K562 (cell line): Measurements from ENCODE around the gene TPGS1. TPM values are rescaled to one million over a fixed set of nuclear protein-coding genes. Genes with fewer than 3 reads are reported as not detected.

Experiments used
- ATAC-seq: fragments of 200-7000 bp; cut with Tn5 transposase; 3 replicates; pipeline ENCODE4 v1.9.1; 2020; ENCODE audit warnings: moderate library complexity
- BruUV-seq: library from RNA; stranded (reverse); fragments of 400-500 nt; replicated peaks from 2 replicates; lab custom pipeline; 2021; lab: Mats Ljungman, UMichigan
- CTCF ChIA-PET: fragments of 300-600 bp; formaldehyde crosslinking; extraction: SDS; loops from one replicate; lab custom pipeline; 2021; ENCODE audit warnings: low intra/inter-chr PET ratio; lab: Yijun Ruan, JAX
- POLR2A ChIA-PET: fragments of 300-600, 350-650 bp; sonication (Branson Sonifier 250); formaldehyde crosslinking; extraction: SDS; loops from one replicate; lab custom pipeline; 2021; ENCODE audit warnings: antibody characterized with exemption, inconsistent platforms; lab: Yijun Ruan, JAX
- DNase-seq, 4 experiments: peaks; one replicate each; pipeline versions ENCODE4 v3.0.0 to v3.0.0-alpha.2; 2011 to 2018; ENCODE audit warnings: low spot score in 3 of 4, mixed read lengths in 3 of 4; ENCODE audit errors: extremely low read depth in 1 of 4
- FAIRE-seq: peaks from 2 replicates; lab custom pipeline; 2011; peaks lifted over from hg19 to GRCh38; lab: Jason Lieb, UNC
- H2AFZ ChIP-seq: 2 replicates; pipeline ENCODE4 v1.6.0; 2011; ENCODE audit warnings: low read depth, low read length, control low read depth, inconsistent platforms
- H3K27ac ChIP-seq: fragments of 200-600 bp; 3 replicates; pipeline ENCODE4 v1.8.0; 2011; ENCODE audit warnings: low read depth, mild to moderate bottlenecking, control low read depth, inconsistent platforms, low read length, moderate library complexity, mixed read lengths; ENCODE audit errors: extremely low read depth
- H3K27me3 ChIP-seq, 2 experiments: fragments of 300-600 bp in 1 of 2; 2 replicates in 1 of 2; 3 replicates in 1 of 2; pipeline versions ENCODE4 v1.6.0 to v1.8.0; 2011; ENCODE audit warnings: inconsistent platforms in 2 of 2, low read length in 2 of 2, mild to moderate bottlenecking in 1 of 2, mixed read lengths in 1 of 2, moderate library complexity in 1 of 2; ENCODE audit not compliant: control insufficient read depth in 2 of 2, insufficient read depth in 2 of 2
- H3K36me3 ChIP-seq: fragments of 300-600 bp; 3 replicates; pipeline ENCODE4 v1.8.0; 2011; ENCODE audit warnings: mild to moderate bottlenecking, low read length, inconsistent platforms; ENCODE audit not compliant: control insufficient read depth, insufficient read depth
- H3K4me1 ChIP-seq, 2 experiments: fragments of 200-600 bp in 1 of 2; replicated peaks in 1 of 2; 2 replicates in 1 of 2; 3 replicates in 1 of 2; pipeline versions ENCODE4 v1.5.1 to v1.8.0; 2011; ENCODE audit warnings: inconsistent platforms in 2 of 2, low read length in 2 of 2, mild to moderate bottlenecking in 1 of 2, mixed read lengths in 1 of 2, moderate library complexity in 1 of 2; ENCODE audit not compliant: control insufficient read depth in 2 of 2, insufficient read depth in 2 of 2
- H3K4me2 ChIP-seq: 2 replicates; pipeline ENCODE4 v1.6.1; 2011; ENCODE audit warnings: low read length, control low read depth, inconsistent platforms, mixed read lengths; ENCODE audit not compliant: insufficient read depth
- H3K4me3 ChIP-seq: fragments of 200-600 bp; sonication (generic), shearing (Covaris generic); 2 replicates; pipeline ENCODE4 v1.5.1; 2016; ENCODE audit warnings: control low read depth, inconsistent platforms
- H3K79me2 ChIP-seq: fragments of 200-600 bp; 3 replicates; pipeline ENCODE4 v1.8.0; 2011; ENCODE audit warnings: low read length, inconsistent platforms; ENCODE audit not compliant: control insufficient read depth, insufficient read depth
- H3K9ac ChIP-seq, 2 experiments: 2 replicates each; pipeline versions ENCODE4 v1.6.0 to v1.6.1; 2011; ENCODE audit warnings: low read depth in 2 of 2, low read length in 2 of 2, control low read depth in 1 of 2, inconsistent platforms in 1 of 2, mild to moderate bottlenecking in 1 of 2, mixed read lengths in 1 of 2; ENCODE audit not compliant: insufficient read depth in 1 of 2
- H3K9me1 ChIP-seq: one replicate; pipeline ENCODE4 v1.6.0; 2011; ENCODE audit warnings: inconsistent platforms, mild to moderate bottlenecking, low read length, moderate library complexity; ENCODE audit not compliant: control insufficient read depth, insufficient read depth
- H3K9me3 ChIP-seq: replicated peaks from 2 replicates; pipeline ENCODE4 v1.5.1; 2011; ENCODE audit warnings: low read depth, low read length, inconsistent platforms; ENCODE audit not compliant: control insufficient read depth, insufficient read depth
- H4K20me1 ChIP-seq: replicated peaks from 2 replicates; pipeline ENCODE4 v1.6.1; 2011; ENCODE audit warnings: low read length, inconsistent platforms, mixed read lengths; ENCODE audit not compliant: control insufficient read depth, insufficient read depth
- CBFA2T3 ChIP-seq: fragments of 450-650 bp; IDR thresholded peaks from 2 replicates; pipeline ENCODE4 v1.6.1; 2017
- EZH2 ChIP-seq: IDR thresholded peaks from 2 replicates; pipeline ENCODE4 v1.6.1; 2012; ENCODE audit warnings: low read depth, mild to moderate bottlenecking, inconsistent platforms, low read length, borderline replicate concordance
- HDGF ChIP-seq: fragments of 450-650 bp; IDR thresholded peaks from 2 replicates; pipeline ENCODE4 v1.6.1; 2016
- HLTF ChIP-seq: fragments of 450-650 bp; IDR thresholded peaks from 2 replicates; pipeline ENCODE4 v1.6.1; 2016
- JUNB ChIP-seq: fragments of 450-650 bp; formaldehyde crosslinking; conservative IDR thresholded peaks from 2 replicates; pipeline ENCODE4 v1.4.0; 2020; ENCODE audit warnings: mild to moderate bottlenecking
- RAD51 ChIP-seq: fragments of 450-650 bp; IDR thresholded peaks from 2 replicates; pipeline ENCODE4 v1.7.1; 2016; ENCODE audit warnings: low read depth, mild to moderate bottlenecking, borderline replicate concordance
- SMARCA5 ChIP-seq: fragments of 450-650 bp; IDR thresholded peaks from 2 replicates; pipeline ENCODE4 v1.6.1; 2016
- TCF7 ChIP-seq: sonication (generic); IDR thresholded peaks from 2 replicates; pipeline ENCODE4 v1.6.1; 2016; ENCODE audit warnings: antibody characterized with exemption, borderline replicate concordance
- WGBS: fragments of 100-300 bp; shearing (Covaris generic); methylation state at CpG from one replicate; pipeline ENCODE4 v1.1.6; 2016; ENCODE audit warnings: low coverage, mixed read lengths; ENCODE audit not compliant: insufficient coverage; ENCODE audit errors: missing lambda C conversion rate; 5-methylcytosine and 5-hydroxymethylcytosine counted together
- in situ Hi-C: fragments of 300-500 bp; cut with MboI; formaldehyde crosslinking; loops from 4 replicates; pipeline ENCODE4 v1.15.0; 2018; ENCODE audit warnings: inconsistent platforms, mixed read lengths
- intact Hi-C: fragments of 100-400 bp; cut with micrococcal nuclease; formaldehyde crosslinking; loops from 2 replicates; pipeline ENCODE4 v1.14.2; 2022
- polyA plus RNA-seq, 8 experiments: library from polyadenylated mRNA; depleted of rRNA in 4 of 8; stranded (reverse) in 5 of 8; unstranded in 3 of 8; fragments of >200 nt; fragmentation: Nextera tagmentation in 2 of 8; fragmentation: Illumina TruSeq in 1 of 8; extraction: Ambion mirVana in 2 of 8; extraction: Trizol in 1 of 8; gene quantifications; 2 replicates each; pipeline versions ENCODE4 v1.2.1 to v1.2.3, GENCODE V29; 2011 to 2014; ENCODE audit warnings: inconsistent platforms in 1 of 8, missing spikeins in 1 of 8
- total RNA-seq, 7 experiments: library from RNA; depleted of rRNA in 6 of 7; stranded (reverse); fragments of >200 nt in 6 of 7; fragmentation: Illumina TruSeq in 2 of 7; extraction: Trizol in 2 of 7; gene quantifications; 2 replicates each; pipeline versions ENCODE4 v1.2.1 to v1.2.3, GENCODE V29; 2011 to 2021; ENCODE audit warnings: low replicate concordance in 1 of 7
- TF ChIP-seq, protein P1 (sequence below): sonication (generic); formaldehyde crosslinking; IDR thresholded peaks from 2 replicates; pipeline ENCODE4 v1.8.1; 2022; ENCODE audit warnings: missing genetic modification reagents
- TF ChIP-seq, protein P2 (sequence below): fragments of 200-600 bp; sonication (generic); IDR thresholded peaks from one replicate; pipeline ENCODE4 v1.6.1; 2012; ENCODE audit warnings: mild to moderate bottlenecking, low read depth, low read length, inconsistent platforms

The TPGS1 gene
- total and polyA plus RNA-seq, 9 of the 15 experiments (the other 6 are each of a cell fraction or from before 2014, with no cell fraction given), result 0.30 to 31.6 (median 1.2) TPM; not detected in 2

DNA sequence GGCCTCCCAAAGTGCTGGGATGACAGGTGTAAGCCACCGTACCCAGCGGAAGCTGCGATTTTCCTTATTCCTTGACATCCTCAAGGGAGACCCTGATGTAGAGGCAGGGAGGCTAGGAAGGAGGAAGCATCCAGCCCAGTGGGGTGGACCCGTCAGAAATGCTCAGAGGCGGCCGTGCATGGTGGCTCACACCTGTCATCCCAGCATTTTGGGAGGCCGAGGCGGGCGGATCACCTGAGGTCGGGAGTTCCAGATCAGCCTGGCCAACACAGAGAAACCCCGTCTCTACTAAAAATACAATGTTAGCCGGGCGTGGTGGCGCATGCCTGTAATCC, 48.1 kb downstream of the TPGS1 start:
- intact Hi-C loops, result no loop called here
- H3K27me3 ChIP-seq, result no peaks in the 10 kb centered on the region
- H3K9me1 ChIP-seq, result no peaks in the 10 kb centered on the region
- DNase-seq (no peak), FAIRE-seq (no peak), ATAC-seq (no peak)
- BruUV-seq, result no TSS peak
- in situ Hi-C loops, result no loop called here
- H3K27ac ChIP-seq, result peak overlapping the region; percentile 74
- H3K9me3 ChIP-seq, result no peaks in the 10 kb centered on the region; the same call in 1 of the 2 replicates
- ChIA-PET POLR2A (interaction anchor here (0.6 to 2.5 kb wide), 12 partner anchors 9 to 756 kb away, joined by 3 to 20 read pairs (median 5); partner anchors contain the start of genes BSG and CDC34), CTCF (no interaction called here)
- H3K4me2 ChIP-seq, result peak overlapping the region; percentile 30; the same call in 1 of the 2 replicates
- peak overlapping the region; percentile 58; the same call in 1 of the 2 replicates for H2AFZ ChIP-seq
- 44% methylated on average over 11 of the region's 14 CpGs for WGBS
- no peaks in the 10 kb centered on the region for H4K20me1 ChIP-seq
- no peak overlapping the region for H3K4me3 ChIP-seq
- H3K79me2 ChIP-seq, result no peaks in the 10 kb centered on the region
- H3K9ac ChIP-seq, result peak overlapping the region; percentile 29 to 58; a peak in 1 of 4 replicates
- peaks cover 24 to 74% of the 10 kb centered on the region in 2 experiments; a peak in 4 of 5 replicates for H3K4me1 ChIP-seq
- no peaks in the 10 kb centered on the region for H3K36me3 ChIP-seq
- 0 out of 2 replicates have a peak, but pooled peaks have one; percentile 26 for TF ChIP-seq HDGF
- TF ChIP-seq, protein P1, sequence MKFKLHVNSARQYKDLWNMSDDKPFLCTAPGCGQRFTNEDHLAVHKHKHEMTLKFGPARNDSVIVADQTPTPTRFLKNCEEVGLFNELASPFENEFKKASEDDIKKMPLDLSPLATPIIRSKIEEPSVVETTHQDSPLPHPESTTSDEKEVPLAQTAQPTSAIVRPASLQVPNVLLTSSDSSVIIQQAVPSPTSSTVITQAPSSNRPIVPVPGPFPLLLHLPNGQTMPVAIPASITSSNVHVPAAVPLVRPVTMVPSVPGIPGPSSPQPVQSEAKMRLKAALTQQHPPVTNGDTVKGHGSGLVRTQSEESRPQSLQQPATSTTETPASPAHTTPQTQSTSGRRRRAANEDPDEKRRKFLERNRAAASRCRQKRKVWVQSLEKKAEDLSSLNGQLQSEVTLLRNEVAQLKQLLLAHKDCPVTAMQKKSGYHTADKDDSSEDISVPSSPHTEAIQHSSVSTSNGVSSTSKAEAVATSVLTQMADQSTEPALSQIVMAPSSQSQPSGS (CRISPR knock-in tag), result no peak
- 0 out of 2 replicates have a peak, but pooled peaks have one; percentile 3 for TF ChIP-seq TCF7
- TF ChIP-seq RAD51, result no peak
- TF ChIP-seq JUNB, result no peak
- TF ChIP-seq, protein P2, sequence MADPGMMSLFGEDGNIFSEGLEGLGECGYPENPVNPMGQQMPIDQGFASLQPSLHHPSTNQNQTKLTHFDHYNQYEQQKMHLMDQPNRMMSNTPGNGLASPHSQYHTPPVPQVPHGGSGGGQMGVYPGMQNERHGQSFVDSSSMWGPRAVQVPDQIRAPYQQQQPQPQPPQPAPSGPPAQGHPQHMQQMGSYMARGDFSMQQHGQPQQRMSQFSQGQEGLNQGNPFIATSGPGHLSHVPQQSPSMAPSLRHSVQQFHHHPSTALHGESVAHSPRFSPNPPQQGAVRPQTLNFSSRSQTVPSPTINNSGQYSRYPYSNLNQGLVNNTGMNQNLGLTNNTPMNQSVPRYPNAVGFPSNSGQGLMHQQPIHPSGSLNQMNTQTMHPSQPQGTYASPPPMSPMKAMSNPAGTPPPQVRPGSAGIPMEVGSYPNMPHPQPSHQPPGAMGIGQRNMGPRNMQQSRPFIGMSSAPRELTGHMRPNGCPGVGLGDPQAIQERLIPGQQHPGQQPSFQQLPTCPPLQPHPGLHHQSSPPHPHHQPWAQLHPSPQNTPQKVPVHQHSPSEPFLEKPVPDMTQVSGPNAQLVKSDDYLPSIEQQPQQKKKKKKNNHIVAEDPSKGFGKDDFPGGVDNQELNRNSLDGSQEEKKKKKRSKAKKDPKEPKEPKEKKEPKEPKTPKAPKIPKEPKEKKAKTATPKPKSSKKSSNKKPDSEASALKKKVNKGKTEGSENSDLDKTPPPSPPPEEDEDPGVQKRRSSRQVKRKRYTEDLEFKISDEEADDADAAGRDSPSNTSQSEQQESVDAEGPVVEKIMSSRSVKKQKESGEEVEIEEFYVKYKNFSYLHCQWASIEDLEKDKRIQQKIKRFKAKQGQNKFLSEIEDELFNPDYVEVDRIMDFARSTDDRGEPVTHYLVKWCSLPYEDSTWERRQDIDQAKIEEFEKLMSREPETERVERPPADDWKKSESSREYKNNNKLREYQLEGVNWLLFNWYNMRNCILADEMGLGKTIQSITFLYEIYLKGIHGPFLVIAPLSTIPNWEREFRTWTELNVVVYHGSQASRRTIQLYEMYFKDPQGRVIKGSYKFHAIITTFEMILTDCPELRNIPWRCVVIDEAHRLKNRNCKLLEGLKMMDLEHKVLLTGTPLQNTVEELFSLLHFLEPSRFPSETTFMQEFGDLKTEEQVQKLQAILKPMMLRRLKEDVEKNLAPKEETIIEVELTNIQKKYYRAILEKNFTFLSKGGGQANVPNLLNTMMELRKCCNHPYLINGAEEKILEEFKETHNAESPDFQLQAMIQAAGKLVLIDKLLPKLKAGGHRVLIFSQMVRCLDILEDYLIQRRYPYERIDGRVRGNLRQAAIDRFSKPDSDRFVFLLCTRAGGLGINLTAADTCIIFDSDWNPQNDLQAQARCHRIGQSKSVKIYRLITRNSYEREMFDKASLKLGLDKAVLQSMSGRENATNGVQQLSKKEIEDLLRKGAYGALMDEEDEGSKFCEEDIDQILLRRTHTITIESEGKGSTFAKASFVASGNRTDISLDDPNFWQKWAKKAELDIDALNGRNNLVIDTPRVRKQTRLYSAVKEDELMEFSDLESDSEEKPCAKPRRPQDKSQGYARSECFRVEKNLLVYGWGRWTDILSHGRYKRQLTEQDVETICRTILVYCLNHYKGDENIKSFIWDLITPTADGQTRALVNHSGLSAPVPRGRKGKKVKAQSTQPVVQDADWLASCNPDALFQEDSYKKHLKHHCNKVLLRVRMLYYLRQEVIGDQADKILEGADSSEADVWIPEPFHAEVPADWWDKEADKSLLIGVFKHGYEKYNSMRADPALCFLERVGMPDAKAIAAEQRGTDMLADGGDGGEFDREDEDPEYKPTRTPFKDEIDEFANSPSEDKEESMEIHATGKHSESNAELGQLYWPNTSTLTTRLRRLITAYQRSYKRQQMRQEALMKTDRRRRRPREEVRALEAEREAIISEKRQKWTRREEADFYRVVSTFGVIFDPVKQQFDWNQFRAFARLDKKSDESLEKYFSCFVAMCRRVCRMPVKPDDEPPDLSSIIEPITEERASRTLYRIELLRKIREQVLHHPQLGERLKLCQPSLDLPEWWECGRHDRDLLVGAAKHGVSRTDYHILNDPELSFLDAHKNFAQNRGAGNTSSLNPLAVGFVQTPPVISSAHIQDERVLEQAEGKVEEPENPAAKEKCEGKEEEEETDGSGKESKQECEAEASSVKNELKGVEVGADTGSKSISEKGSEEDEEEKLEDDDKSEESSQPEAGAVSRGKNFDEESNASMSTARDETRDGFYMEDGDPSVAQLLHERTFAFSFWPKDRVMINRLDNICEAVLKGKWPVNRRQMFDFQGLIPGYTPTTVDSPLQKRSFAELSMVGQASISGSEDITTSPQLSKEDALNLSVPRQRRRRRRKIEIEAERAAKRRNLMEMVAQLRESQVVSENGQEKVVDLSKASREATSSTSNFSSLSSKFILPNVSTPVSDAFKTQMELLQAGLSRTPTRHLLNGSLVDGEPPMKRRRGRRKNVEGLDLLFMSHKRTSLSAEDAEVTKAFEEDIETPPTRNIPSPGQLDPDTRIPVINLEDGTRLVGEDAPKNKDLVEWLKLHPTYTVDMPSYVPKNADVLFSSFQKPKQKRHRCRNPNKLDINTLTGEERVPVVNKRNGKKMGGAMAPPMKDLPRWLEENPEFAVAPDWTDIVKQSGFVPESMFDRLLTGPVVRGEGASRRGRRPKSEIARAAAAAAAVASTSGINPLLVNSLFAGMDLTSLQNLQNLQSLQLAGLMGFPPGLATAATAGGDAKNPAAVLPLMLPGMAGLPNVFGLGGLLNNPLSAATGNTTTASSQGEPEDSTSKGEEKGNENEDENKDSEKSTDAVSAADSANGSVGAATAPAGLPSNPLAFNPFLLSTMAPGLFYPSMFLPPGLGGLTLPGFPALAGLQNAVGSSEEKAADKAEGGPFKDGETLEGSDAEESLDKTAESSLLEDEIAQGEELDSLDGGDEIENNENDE, result no peak
- TF ChIP-seq SMARCA5, result peak; percentile 73
- TF ChIP-seq HLTF, result 0 out of 2 replicates have a peak, but pooled peaks have one; percentile 70
- no peak for TF ChIP-seq CBFA2T3
- no peak for TF ChIP-seq EZH2
